A549 (cell line): ENCODE results near the gene UXS1.

ENCODE experiments used
- BHLHE40 ChIP-seq: IDR thresholded peaks from 2 replicates; pipeline ENCODE4 v1.6.1; 2012; ENCODE audit warnings: low read depth, low read length, inconsistent platforms
- CTCF ChIP-seq: fragments of >200 bp; sonication (Bioruptor Twin); formaldehyde crosslinking; IDR thresholded peaks from 3 replicates; pipeline ENCODE4 v1.5.1; 2016
- POLR2A ChIP-seq: IDR thresholded peaks from 2 replicates; pipeline ENCODE4 v1.6.1; 2012; ENCODE audit warnings: mild to moderate bottlenecking, low read length

- TF ChIP-seq CTCF, result no peak
- TF ChIP-seq BHLHE40, result no peak
- no peak for TF ChIP-seq POLR2A
Observed at GRCh38 chr2:106147665-106148064, 46.4 kb downstream of the UXS1 start.
